WTC11 (cell line): ENCODE data around the gene ETV7. TPM values are rescaled to one million over a fixed set of nuclear protein-coding genes. Genes with fewer than 3 reads are reported as not detected.
"Not testable (repeated sequence)": the region's sequence is repeated elsewhere in the genome, so short reads cannot be mapped to it uniquely, and the experiment has no call there.

Experiments
- ATAC-seq: fragments of 200-7000 bp; cut with Tn5 transposase; 2 replicates; pipeline ENCODE4 v1.10.0; 2021; ENCODE audit warnings: mild to moderate bottlenecking, moderate library complexity
- CTCF ChIA-PET: fragments of 300-600 bp; sonication (Branson Sonifier 250); formaldehyde crosslinking; loops from one replicate; lab custom pipeline; 2021; ENCODE audit warnings: antibody characterized with exemption; lab: Charles Lee
- POLR2A ChIA-PET: fragments of 350-600 bp; sonication (Branson Sonifier 250); formaldehyde crosslinking; loops from one replicate; lab custom pipeline; 2021; ENCODE audit warnings: antibody characterized with exemption; lab: Charles Lee
- DNase-seq: peaks from one replicate; pipeline ENCODE4 v3.0.0; 2021; ENCODE audit warnings: low spot score
- H3K27ac Mint-ChIP-seq: 2 replicates; pipeline ENCODE4 v1.8.0; 2021; ENCODE audit warnings: mixed read lengths
- H3K27me3 Mint-ChIP-seq: 2 replicates; pipeline ENCODE4 v1.8.0; 2021; ENCODE audit warnings: low read depth, mild to moderate bottlenecking, moderate library complexity, mixed read lengths
- H3K36me3 Mint-ChIP-seq: 2 replicates; pipeline ENCODE4 v1.8.0; 2021; ENCODE audit warnings: mixed read lengths
- H3K4me1 Mint-ChIP-seq: 2 replicates; pipeline ENCODE4 v1.8.0; 2022; ENCODE audit warnings: mixed read lengths
- H3K4me3 Mint-ChIP-seq: 2 replicates; pipeline ENCODE4 v1.8.0; 2021; ENCODE audit warnings: mild to moderate bottlenecking, moderate library complexity, mixed read lengths
- H3K9me3 Mint-ChIP-seq: 2 replicates; pipeline ENCODE4 v1.8.0; 2021; ENCODE audit warnings: mixed read lengths
- ATF6 ChIP-seq: sonication (generic); formaldehyde crosslinking; IDR thresholded peaks from 2 replicates; pipeline ENCODE4 v1.8.1; 2023; ENCODE audit warnings: mild to moderate bottlenecking, missing genetic modification reagents
- CBFB ChIP-seq: sonication (generic); formaldehyde crosslinking; IDR thresholded peaks from 2 replicates; pipeline ENCODE4 v1.8.1; 2022; ENCODE audit warnings: mild to moderate bottlenecking, low read depth, missing genetic modification reagents
- CREB1 ChIP-seq: sonication (generic); formaldehyde crosslinking; IDR thresholded peaks from 2 replicates; pipeline ENCODE4 v1.8.0; 2023; ENCODE audit warnings: mild to moderate bottlenecking, missing genetic modification reagents
- ESRRA ChIP-seq: sonication (generic); formaldehyde crosslinking; IDR thresholded peaks from 2 replicates; pipeline ENCODE4 v1.8.1; 2022; ENCODE audit warnings: mild to moderate bottlenecking, missing genetic modification reagents, borderline replicate concordance
- ETV6 ChIP-seq: sonication (generic); formaldehyde crosslinking; IDR thresholded peaks from 2 replicates; pipeline ENCODE4 v1.8.1; 2022; ENCODE audit warnings: mild to moderate bottlenecking, missing genetic modification reagents
- GRHL2 ChIP-seq: fragments of 250-450 bp; sonication (Bioruptor Pico); IDR thresholded peaks from 2 replicates; pipeline ENCODE4 v1.8.0; 2022; ENCODE audit warnings: mild to moderate bottlenecking, moderate library complexity; ENCODE audit not compliant: insufficient replicate concordance, severe bottlenecking
- HMGXB4 ChIP-seq: sonication (generic); formaldehyde crosslinking; IDR thresholded peaks from 2 replicates; pipeline ENCODE4 v1.8.1; 2023; ENCODE audit warnings: mild to moderate bottlenecking, moderate library complexity, missing genetic modification reagents
- IRF2 ChIP-seq: sonication (generic); formaldehyde crosslinking; IDR thresholded peaks from 2 replicates; pipeline ENCODE4 v1.8.0; 2022; ENCODE audit warnings: low read depth, missing genetic modification reagents, borderline replicate concordance
- MAX ChIP-seq: sonication (generic); formaldehyde crosslinking; IDR thresholded peaks from 2 replicates; pipeline ENCODE4 v1.8.0; 2022; ENCODE audit warnings: mild to moderate bottlenecking, missing genetic modification reagents
- NFYB ChIP-seq: sonication (generic); formaldehyde crosslinking; conservative IDR thresholded peaks from 2 replicates; pipeline ENCODE4 v1.8.0; 2022; ENCODE audit warnings: low read depth, missing genetic modification reagents
- SMAD4 ChIP-seq: sonication (generic); formaldehyde crosslinking; IDR thresholded peaks from 2 replicates; pipeline ENCODE4 v1.8.0; 2022; ENCODE audit warnings: mild to moderate bottlenecking, missing genetic modification reagents
- TCF7 ChIP-seq: sonication (generic); formaldehyde crosslinking; IDR thresholded peaks from 2 replicates; pipeline ENCODE4 v1.8.0; 2022; ENCODE audit warnings: mild to moderate bottlenecking, low read depth, missing genetic modification reagents, moderate library complexity
- ZNF396 ChIP-seq: fragments of 250-450 bp; sonication (Bioruptor Pico); IDR thresholded peaks from 2 replicates; pipeline ENCODE4 v1.8.0; 2021; ENCODE audit warnings: mild to moderate bottlenecking, moderate library complexity, borderline replicate concordance
- total RNA-seq: library from RNA; stranded (reverse); gene quantifications from 3 replicates; pipeline ENCODE4 v1.2.3, GENCODE V29; 2021
- TF ChIP-seq, protein P1 (sequence below): sonication (generic); formaldehyde crosslinking; IDR thresholded peaks from 2 replicates; pipeline ENCODE4 v1.8.0; 2022; ENCODE audit warnings: missing genetic modification reagents
- TF ChIP-seq, protein P2 (sequence below): sonication (generic); formaldehyde crosslinking; conservative IDR thresholded peaks from 2 replicates; pipeline ENCODE4 v1.8.1; 2022; ENCODE audit warnings: mild to moderate bottlenecking, missing genetic modification reagents
- TF ChIP-seq, protein P3 (sequence below): fragments of 250-450 bp; sonication (Bioruptor Pico); IDR thresholded peaks from 2 replicates; pipeline ENCODE4 v1.9.0; 2021; ENCODE audit warnings: mild to moderate bottlenecking

The ETV7 gene
- total RNA-seq, 1 experiment from 2014 or later: 0.68 TPM

GRCh38 chr6:36364669-36365479 lies 22.6 kb downstream of the ETV7 start:
- H3K4me1 Mint-ChIP-seq: no peaks in the 10 kb centered on the region

DNA sequence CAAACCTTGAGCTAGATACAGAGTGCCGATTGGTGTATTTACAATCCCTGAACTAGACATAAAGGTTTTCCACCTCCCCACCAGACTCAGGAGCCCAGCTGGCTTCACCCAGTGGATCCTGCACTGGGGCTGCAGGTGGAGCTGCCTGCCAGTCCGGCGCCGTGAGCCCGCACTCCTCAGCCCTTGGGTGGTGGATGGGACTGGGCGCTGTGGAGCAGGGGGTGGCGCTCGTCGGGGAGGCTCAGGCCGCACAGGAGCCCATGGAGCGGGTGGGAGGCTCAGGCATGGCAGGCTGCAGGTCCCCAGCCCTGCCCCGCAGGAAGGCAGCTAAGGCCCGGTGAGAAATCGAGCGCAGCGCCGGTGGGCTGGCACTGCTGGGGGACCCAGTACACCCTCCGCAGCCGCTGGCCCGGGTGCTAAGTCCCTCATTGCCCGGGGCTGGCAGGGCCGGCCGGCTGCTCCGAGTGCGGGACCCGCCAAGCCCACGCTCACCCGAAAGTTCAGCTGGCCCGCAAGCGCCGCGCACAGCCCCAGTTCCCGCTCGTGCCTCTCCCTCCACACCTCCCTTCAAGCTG lies 23.3 kb downstream of the ETV7 start:
- H3K4me1 Mint-ChIP-seq, DNase-seq, ATAC-seq, H3K27ac Mint-ChIP-seq, H3K36me3 Mint-ChIP-seq, H3K9me3 Mint-ChIP-seq, POLR2A ChIA-PET, H3K4me3 Mint-ChIP-seq, H3K27me3 Mint-ChIP-seq: not testable (repeated sequence)
- CTCF ChIA-PET: interaction anchor here (0.8 to 6.0 kb wide), 5 partner anchors 21 to 628 kb away, joined by 3 to 52 read pairs (median 3); no protein-coding TSS in a partner anchor

More at GRCh38 chr6:36364669-36365479, 22.6 kb downstream of the ETV7 start:
- TF ChIP-seq CBFB (CRISPR knock-in tag): no peak
- POLR2A ChIA-PET: no interaction called here
- CTCF ChIA-PET: interaction anchor here (6.0 kb wide), 1 partner anchor 62 kb away, joined by 52 read pairs; no protein-coding TSS in a partner anchor
- Mint-ChIP-seq H3K27me3 (no peaks in the 10 kb centered on the region; the same call in 1 of the 2 replicates), H3K27ac (no peak overlapping the region), H3K4me3 (no peak overlapping the region), H3K36me3 (no peaks in the 10 kb centered on the region), H3K9me3 (no peaks in the 10 kb centered on the region)
- DNase-seq (no peak), ATAC-seq (no peak)

DNA sequence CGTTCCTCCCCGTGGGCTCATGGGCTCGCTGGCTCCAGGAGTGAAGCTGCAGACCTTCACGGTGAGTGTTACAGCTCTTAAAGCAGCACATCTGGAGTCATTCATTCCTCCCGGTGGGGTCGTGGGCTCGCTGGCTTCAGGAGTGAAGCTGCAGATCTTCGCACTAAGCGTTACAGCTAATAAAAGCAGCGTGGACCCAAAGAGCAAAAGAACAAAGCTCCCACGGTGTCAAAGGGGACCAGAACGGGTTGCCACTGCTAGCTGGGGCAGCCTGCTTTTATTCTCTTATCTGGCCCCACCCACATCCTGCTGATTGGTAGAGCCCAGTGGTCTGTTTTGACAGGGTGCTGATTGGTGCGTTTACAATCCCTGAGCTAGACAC lies 24.1 kb downstream of the ETV7 start:
- H3K4me1 Mint-ChIP-seq, H3K27ac Mint-ChIP-seq, H3K4me3 Mint-ChIP-seq, POLR2A ChIA-PET, H3K36me3 Mint-ChIP-seq, H3K9me3 Mint-ChIP-seq, ATAC-seq, H3K27me3 Mint-ChIP-seq, DNase-seq: not testable (repeated sequence)
- CTCF ChIA-PET: interaction anchor here (0.8 to 6.0 kb wide), 5 partner anchors 20 to 627 kb away, joined by 3 to 52 read pairs (median 3); no protein-coding TSS in a partner anchor

GRCh38 chr6:36362551-36363370 lies 24.7 kb downstream of the ETV7 start:
- CTCF ChIA-PET: interaction anchor here (0.8 to 6.0 kb wide), 6 partner anchors 20 to 626 kb away, joined by 3 to 52 read pairs (median 4); no protein-coding TSS in a partner anchor
- POLR2A ChIA-PET: no interaction called here
- Mint-ChIP-seq H3K4me1 (no peaks in the 10 kb centered on the region), H3K36me3 (no peaks in the 10 kb centered on the region), H3K4me3 (no peak overlapping the region), H3K9me3 (no peaks in the 10 kb centered on the region), H3K27me3 (no peaks in the 10 kb centered on the region; the same call in 1 of the 2 replicates), H3K27ac (no peak overlapping the region)
- ATAC-seq: no peak
- no peak for DNase-seq
- TF ChIP-seq, protein P1, sequence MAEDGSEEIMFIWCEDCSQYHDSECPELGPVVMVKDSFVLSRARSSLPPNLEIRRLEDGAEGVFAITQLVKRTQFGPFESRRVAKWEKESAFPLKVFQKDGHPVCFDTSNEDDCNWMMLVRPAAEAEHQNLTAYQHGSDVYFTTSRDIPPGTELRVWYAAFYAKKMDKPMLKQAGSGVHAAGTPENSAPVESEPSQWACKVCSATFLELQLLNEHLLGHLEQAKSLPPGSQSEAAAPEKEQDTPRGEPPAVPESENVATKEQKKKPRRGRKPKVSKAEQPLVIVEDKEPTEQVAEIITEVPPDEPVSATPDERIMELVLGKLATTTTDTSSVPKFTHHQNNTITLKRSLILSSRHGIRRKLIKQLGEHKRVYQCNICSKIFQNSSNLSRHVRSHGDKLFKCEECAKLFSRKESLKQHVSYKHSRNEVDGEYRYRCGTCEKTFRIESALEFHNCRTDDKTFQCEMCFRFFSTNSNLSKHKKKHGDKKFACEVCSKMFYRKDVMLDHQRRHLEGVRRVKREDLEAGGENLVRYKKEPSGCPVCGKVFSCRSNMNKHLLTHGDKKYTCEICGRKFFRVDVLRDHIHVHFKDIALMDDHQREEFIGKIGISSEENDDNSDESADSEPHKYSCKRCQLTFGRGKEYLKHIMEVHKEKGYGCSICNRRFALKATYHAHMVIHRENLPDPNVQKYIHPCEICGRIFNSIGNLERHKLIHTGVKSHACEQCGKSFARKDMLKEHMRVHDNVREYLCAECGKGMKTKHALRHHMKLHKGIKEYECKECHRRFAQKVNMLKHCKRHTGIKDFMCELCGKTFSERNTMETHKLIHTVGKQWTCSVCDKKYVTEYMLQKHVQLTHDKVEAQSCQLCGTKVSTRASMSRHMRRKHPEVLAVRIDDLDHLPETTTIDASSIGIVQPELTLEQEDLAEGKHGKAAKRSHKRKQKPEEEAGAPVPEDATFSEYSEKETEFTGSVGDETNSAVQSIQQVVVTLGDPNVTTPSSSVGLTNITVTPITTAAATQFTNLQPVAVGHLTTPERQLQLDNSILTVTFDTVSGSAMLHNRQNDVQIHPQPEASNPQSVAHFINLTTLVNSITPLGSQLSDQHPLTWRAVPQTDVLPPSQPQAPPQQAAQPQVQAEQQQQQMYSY: no peak
- TF ChIP-seq CREB1 (CRISPR knock-in tag) (no peak), ZNF396 (CRISPR knock-in tag) (no peak), SMAD4 (CRISPR knock-in tag) (no peak), GRHL2 (CRISPR knock-in tag) (no peak), TCF7 (no peak), ATF6 (no peak), IRF2 (no peak), NFYB (CRISPR knock-in tag) (no peak), MAX (CRISPR knock-in tag) (no peak), ESRRA (CRISPR knock-in tag) (no peak), HMGXB4 (CRISPR knock-in tag) (no peak), ETV6 (CRISPR knock-in tag) (no peak)
- TF ChIP-seq, protein P2, sequence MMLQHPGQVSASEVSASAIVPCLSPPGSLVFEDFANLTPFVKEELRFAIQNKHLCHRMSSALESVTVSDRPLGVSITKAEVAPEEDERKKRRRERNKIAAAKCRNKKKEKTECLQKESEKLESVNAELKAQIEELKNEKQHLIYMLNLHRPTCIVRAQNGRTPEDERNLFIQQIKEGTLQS (CRISPR knock-in tag): no peak
- TF ChIP-seq, protein P3, sequence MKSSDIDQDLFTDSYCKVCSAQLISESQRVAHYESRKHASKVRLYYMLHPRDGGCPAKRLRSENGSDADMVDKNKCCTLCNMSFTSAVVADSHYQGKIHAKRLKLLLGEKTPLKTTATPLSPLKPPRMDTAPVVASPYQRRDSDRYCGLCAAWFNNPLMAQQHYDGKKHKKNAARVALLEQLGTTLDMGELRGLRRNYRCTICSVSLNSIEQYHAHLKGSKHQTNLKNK (CRISPR knock-in tag): no peak
